ENCODE data around the gene LGALSL.
A peak's percentile ranks its signal among the peaks of the same experiment; 100 is the strongest.

The LGALSL gene

GRCh38 chr2:64453770-64454385, at the start of gene LGALSL:
LGALSL (plus strand) TSS chr2:64454162; CDS start chr2:64454546, 384 bp downstream.
- peak; percentile 69 to 89 (median 83) for DNase-seq

GRCh38 chr2:64404743-64405142, 49.2 kb upstream of the LGALSL start:
- DNase-seq: no peak

- DNase-seq: no peak
These were observed 48.2 kb upstream of the LGALSL start for GRCh38 chr2:64405581-64406406.

- DNase-seq: no peak
These were observed 47.6 kb upstream of the LGALSL start for GRCh38 chr2:64406407-64406774.

- DNase-seq: no peak
These were observed 45.9 kb upstream of the LGALSL start for GRCh38 chr2:64408031-64408430.

GRCh38 chr2:64410671-64411070, 43.3 kb upstream of the LGALSL start:
- DNase-seq: peak in 1 of 3 experiments; percentile 11

- no peak for DNase-seq
These were observed 41.3 kb upstream of the LGALSL start for GRCh38 chr2:64412671-64413070.

GRCh38 chr2:64414736-64415435, 39.1 kb upstream of the LGALSL start:
- no peak for DNase-seq

GRCh38 chr2:64417624-64418023, 36.3 kb upstream of the LGALSL start:
- DNase-seq: no peak

GRCh38 chr2:64419596-64420165, 34.3 kb upstream of the LGALSL start:
- no peak for DNase-seq

GRCh38 chr2:64420677-64421076, 33.3 kb upstream of the LGALSL start:
- no peak for DNase-seq

- no peak for DNase-seq
These were observed 32.8 kb upstream of the LGALSL start for GRCh38 chr2:64421201-64421600.

GRCh38 chr2:64422466-64422865, 31.5 kb upstream of the LGALSL start:
- no peak for DNase-seq

GRCh38 chr2:64423303-64423702, 30.7 kb upstream of the LGALSL start:
- no peak for DNase-seq

- DNase-seq: no peak
These were observed 29.5 kb upstream of the LGALSL start for GRCh38 chr2:64424416-64424987.

GRCh38 chr2:64426183-64426952, 27.6 kb upstream of the LGALSL start:
- DNase-seq: peak in 1 of 3 experiments; percentile 34

- DNase-seq: no peak
These were observed 19.8 kb upstream of the LGALSL start for GRCh38 chr2:64434039-64434657.

GRCh38 chr2:64437883-64438282, 16.1 kb upstream of the LGALSL start:
- no peak for DNase-seq

- peak in 2 of 3 experiments; percentile 36 to 93 for DNase-seq
These were observed 14.8 kb upstream of the LGALSL start for GRCh38 chr2:64439194-64439593.

- DNase-seq: no peak
These were observed 13.1 kb upstream of the LGALSL start for GRCh38 chr2:64440843-64441242.

- no peak for DNase-seq
These were observed 11.7 kb upstream of the LGALSL start for GRCh38 chr2:64442277-64442676.
